HG03045 (cell line): Measurements from ENCODE around the gene TRIM65.
A peak's percentile ranks its signal among the peaks of the same experiment; 100 is the strongest.

Experiments used
- ATAC-seq: cut with Tn5 transposase; IDR thresholded peaks from one replicate; pipeline ENCODE4 v1.9.1; 2021; ENCODE audit warnings: mild to moderate bottlenecking, moderate library complexity; ENCODE audit not compliant: unreplicated experiment

TRIM65 gene, protein sequence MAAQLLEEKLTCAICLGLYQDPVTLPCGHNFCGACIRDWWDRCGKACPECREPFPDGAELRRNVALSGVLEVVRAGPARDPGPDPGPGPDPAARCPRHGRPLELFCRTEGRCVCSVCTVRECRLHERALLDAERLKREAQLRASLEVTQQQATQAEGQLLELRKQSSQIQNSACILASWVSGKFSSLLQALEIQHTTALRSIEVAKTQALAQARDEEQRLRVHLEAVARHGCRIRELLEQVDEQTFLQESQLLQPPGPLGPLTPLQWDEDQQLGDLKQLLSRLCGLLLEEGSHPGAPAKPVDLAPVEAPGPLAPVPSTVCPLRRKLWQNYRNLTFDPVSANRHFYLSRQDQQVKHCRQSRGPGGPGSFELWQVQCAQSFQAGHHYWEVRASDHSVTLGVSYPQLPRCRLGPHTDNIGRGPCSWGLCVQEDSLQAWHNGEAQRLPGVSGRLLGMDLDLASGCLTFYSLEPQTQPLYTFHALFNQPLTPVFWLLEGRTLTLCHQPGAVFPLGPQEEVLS

DNA sequence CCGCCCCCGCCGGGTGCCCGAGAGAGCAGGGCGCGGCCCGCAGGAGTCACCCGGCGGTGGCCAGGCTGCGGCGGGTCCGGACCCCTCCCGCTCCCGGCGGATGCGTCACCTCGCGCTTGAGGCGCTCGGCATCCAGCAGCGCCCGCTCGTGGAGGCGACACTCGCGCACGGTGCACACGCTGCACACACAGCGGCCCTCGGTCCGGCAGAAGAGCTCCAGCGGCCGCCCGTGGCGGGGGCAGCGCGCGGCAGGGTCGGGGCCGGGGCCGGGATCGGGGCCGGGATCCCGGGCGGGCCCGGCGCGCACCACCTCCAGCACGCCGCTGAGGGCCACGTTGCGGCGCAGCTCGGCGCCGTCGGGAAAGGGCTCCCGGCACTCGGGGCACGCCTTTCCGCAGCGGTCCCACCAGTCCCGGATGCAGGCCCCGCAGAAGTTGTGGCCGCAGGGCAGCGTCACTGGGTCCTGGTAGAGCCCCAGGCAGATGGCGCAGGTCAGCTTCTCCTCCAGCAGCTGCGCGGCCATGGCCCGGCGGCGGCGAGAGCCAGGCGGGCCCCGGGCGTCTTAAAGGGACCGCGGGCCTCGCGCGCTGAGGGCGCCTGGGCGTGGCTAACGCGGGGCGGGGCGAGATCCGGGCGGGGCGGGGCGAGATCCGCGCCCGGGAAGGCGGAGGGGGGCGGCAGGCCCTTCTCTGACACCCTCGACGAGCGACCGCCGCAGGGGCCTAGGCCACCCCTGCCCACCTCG, at the start of gene TRIM65:
Gene TRIM65 (minus strand): TSS at position 537 of the 745 bp plus-strand sequence. CDS start 14 bp downstream, at position 523.
- ATAC-seq = peak; percentile 58

- ATAC-seq = no peak
Measured at GRCh38 chr17:75945211-75945610, 48.5 kb upstream of the TRIM65 start.

- ATAC-seq = no peak
Measured at GRCh38 chr17:75943491-75943890, 46.7 kb upstream of the TRIM65 start.

DNA sequence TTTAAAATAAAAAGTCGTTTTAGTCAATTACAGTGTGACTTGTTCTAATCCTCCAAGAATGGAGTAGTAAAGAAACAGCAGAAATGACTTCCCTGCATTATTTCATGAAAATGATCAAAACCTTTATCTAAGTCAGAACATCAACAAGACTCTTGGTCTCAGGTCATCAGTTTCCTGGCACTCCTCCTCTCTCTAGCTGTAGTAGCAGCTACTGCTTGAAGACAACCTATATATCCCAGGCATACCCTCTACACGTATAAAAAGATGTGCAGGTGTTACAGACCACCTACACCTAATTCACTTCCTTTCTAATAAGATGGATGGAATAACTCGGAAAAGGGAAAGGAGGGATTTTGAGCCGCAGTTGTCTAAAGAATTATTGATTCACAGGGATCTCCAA, 45.7 kb upstream of the TRIM65 start:
- ATAC-seq = no peak

DNA sequence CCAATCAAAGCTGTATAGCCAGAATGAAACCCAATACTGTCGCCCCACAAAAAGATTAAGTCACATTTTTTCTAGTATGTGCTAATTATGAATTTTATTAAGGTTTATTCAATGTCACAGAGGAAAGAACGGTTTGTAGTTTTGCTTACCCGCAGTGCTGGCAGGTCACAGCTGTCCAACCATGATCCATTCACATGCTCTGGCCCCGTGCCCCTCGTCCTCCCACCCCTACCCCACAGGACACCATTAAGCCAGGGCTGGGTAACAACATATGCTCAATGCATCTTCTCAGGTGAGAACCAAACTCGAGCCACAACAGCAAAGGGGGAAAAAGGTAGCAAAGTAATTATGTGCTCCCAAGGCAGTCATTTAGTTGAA, 44.7 kb upstream of the TRIM65 start:
- no peak for ATAC-seq

- peak; percentile 96 for ATAC-seq
Measured at GRCh38 chr17:75940727-75941441, 44.1 kb upstream of the TRIM65 start, which contains the start of gene FBF1. Gene FBF1, minus strand, starts transcription at chr17:75941042. Its CDS starts 2,893 bp downstream, at chr17:75938149.

GRCh38 chr17:75937652-75938051, 40.9 kb upstream of the TRIM65 start:
- ATAC-seq = no peak

DNA sequence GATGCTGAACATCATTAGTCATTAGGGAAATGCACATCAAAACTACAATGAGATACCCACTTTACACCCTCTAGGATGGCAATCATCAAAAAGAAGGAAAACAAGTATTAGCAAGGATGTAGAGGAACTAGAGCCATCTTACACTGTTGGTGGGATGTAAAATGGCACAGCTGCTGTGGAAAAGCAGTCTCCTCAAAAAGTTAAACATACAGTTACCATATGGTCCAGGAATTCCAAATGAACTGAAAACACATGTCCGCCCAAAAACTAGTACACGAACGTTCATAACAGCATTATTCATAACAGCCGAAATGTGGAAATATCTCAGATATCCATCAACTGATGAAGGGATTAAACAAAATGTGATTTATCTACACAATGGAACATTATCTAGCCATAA, 37.1 kb upstream of the TRIM65 start:
- ATAC-seq = no peak

- ATAC-seq = no peak
Measured at GRCh38 chr17:75932852-75933251, 36.1 kb upstream of the TRIM65 start.

DNA sequence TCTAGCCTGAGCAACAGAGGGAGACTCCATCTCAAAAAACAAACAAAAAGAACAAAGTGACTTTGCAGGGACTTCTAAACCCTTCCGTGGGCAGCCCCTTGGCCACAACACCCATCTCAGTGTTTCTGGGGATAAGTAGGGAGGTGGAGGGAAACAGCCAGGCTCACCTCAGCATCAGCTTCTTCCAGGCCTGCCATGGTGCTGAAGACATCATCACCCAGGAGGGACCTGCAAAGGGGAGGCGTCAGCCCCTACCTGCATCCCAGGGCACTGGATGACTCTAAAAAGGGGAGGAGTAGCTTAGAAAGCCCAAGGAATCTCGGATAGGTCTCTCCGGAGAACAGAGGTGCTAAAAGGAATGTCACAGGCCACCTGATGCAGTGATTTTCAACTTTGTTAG, 34.3 kb upstream of the TRIM65 start:
- ATAC-seq = no peak

- ATAC-seq = no peak
Measured at GRCh38 chr17:75927286-75927922, 30.7 kb upstream of the TRIM65 start.

GRCh38 chr17:75926456-75926855, 29.7 kb upstream of the TRIM65 start:
- ATAC-seq = no peak

GRCh38 chr17:75925912-75926311, 29.2 kb upstream of the TRIM65 start:
- no peak for ATAC-seq

GRCh38 chr17:75925103-75925502, 28.4 kb upstream of the TRIM65 start:
- no peak for ATAC-seq

- ATAC-seq = no peak
Measured at GRCh38 chr17:75922963-75923874, 26.5 kb upstream of the TRIM65 start.

DNA sequence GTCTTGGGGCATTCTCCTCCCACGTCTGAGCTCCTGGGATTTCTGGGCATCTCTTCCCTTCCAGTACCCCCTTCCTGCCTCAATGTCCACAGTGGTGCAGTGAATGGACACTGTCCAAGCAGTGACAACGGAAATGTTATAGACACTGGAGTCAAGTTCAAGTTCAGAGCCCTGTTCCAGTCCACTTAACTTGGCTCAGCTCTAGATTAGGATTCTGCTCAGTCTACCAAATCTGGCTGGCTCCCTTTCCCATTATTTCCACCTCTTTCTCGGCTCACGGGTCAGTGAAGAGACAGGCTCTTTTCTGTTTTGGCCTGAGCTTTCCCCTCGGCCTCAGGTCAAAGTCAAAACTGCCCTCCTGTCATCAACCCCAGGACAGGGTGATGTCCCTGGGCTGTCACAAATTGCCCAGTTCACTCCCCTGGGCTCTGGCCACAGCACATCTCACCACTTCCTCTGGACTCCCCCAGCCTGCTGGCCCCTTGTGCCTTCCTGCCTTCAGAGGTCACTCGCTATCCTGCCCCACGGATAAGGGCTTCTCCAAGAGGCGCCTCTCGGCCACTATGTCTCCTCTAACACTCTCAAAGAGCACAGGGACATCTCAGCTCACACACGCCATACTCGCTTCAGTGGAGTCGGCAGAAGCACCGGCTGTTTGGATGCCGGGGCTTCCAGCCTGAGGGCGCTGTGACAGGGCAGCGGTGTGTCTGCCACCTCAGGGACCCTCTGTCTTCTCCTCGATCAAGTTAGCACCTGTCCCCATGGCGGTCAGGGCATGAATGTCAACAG, 25.6 kb upstream of the TRIM65 start:
- ATAC-seq = no peak

DNA sequence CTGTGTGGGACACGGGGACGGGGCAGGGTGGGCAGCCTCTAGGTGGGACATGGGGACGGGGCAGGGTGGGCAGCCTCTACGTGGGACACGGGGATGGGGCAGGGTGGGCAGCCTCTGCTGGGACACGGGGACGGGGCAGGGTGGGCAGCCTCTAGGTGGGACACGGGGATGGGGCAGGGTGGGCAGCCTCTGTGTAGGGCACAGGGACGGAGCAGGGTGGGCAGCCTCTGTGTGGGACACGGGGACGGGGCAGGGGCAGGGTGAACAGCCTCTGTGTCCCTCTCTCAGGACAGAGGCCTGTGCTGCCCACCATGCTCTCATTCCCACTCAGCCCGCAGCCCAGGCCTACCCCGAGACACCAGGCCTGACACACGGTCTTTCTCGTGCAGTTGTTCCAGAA, 24.8 kb upstream of the TRIM65 start:
- no peak for ATAC-seq

DNA sequence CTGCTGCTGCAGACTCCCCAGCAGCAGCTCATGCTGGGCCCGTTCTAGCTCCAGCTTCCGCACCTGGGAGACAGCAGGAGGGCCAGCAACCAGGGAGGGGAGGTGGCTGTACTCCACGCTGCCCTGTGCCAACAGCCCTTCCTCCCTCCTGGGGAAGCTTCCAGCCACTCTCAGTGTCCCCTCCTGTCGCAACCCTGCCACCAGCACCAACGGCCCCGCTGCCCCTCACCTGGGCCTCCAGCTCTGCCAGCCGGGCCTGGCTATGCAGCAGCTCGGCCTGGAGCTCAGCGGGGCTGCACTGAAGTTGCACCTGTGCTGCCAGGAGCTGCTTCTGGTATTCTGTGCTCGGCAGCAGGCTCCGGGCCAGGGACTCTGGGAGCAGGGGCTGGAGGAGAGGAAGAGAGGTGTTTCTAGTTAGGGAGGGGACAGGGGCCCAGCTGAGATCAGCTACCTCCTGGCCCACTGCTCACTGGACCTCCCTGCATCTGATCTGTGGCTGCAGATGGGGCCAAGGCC, 23.4 kb upstream of the TRIM65 start:
- no peak for ATAC-seq

DNA sequence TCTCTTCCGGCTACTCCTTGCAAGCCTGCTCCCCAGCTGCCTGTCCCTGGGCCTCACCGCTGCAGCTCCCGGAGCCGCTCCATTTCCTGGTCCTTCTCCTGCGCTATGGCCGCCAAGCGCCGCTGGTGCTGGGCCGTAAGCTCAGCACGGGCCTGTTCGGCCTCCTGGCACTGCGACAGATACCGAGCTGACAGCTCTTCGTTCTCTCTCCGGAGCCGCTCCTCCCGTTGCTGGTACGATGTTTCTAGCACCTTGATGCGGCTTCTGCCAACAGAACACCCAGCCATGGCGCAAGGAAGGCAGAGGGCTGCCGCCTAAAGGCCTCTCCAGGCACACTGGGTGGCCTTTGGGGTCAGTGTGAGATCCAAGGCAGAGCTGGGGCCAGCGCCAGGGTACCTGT, 22.9 kb upstream of the TRIM65 start:
- no peak for ATAC-seq
